ENCODE measurements around the gene TAF4.

DNA sequence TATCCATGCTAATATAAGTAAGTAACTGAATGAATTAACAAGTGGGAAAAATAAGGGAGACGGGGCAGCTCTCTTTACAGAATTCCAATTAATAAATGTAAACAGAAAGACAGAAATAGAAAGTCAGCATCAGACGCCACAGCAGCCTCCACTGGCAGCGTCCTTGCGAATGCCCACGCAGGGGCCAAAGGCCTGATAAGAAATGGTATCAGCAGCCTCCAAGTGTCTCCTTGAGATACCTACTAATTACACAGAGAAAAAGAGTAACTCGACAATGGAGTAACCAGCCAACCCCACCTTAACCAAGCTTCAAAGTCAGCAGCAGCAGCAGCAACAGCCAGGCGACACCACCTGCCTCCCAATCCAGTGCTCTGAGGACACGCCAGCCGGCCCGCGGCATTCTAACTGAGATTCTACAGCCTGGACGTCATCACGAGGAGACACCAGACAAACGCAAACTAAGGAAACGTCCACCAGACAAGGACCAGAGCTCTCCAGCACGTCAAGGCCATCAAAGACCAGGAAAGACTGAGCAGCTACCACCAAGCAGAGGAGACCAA is 78.8 kb downstream of the TAF4 start:
- TF ChIP-seq, protein P1, sequence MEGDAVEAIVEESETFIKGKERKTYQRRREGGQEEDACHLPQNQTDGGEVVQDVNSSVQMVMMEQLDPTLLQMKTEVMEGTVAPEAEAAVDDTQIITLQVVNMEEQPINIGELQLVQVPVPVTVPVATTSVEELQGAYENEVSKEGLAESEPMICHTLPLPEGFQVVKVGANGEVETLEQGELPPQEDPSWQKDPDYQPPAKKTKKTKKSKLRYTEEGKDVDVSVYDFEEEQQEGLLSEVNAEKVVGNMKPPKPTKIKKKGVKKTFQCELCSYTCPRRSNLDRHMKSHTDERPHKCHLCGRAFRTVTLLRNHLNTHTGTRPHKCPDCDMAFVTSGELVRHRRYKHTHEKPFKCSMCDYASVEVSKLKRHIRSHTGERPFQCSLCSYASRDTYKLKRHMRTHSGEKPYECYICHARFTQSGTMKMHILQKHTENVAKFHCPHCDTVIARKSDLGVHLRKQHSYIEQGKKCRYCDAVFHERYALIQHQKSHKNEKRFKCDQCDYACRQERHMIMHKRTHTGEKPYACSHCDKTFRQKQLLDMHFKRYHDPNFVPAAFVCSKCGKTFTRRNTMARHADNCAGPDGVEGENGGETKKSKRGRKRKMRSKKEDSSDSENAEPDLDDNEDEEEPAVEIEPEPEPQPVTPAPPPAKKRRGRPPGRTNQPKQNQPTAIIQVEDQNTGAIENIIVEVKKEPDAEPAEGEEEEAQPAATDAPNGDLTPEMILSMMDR (IDR thresholded peaks at IDR 0.05): no peak
- TF ChIP-seq POLR2A (IDR thresholded peaks at IDR 0.05) (no peak), POLR2AphosphoS5 (IDR thresholded peaks at IDR 0.05) (no peak), EP300 (IDR thresholded peaks at IDR 0.05) (no peak)
